HL-60 (cell line): ENCODE measurements around the gene PCDHA12.

Source experiments
- DNase-seq, 2 experiments: peaks; one replicate each; pipeline ENCODE4 v3.0.0-alpha.2; 2010 to 2020; ENCODE audit warnings: low read depth in 1 of 2, low spot score in 1 of 2
- H3K27ac ChIP-seq: fragments of 250-450 bp; sonication (Bioruptor Pico); replicated peaks from 2 replicates; pipeline ENCODE4 v1.5.1; 2020; ENCODE audit warnings: mild to moderate bottlenecking, moderate library complexity
- H3K27me3 ChIP-seq: fragments of 250-450 bp; sonication (Bioruptor Pico); 2 replicates; pipeline ENCODE4 v1.5.1; 2021; ENCODE audit warnings: mild to moderate bottlenecking, moderate library complexity; ENCODE audit not compliant: insufficient read depth, poor library complexity, severe bottlenecking
- H3K4me3 ChIP-seq: replicated peaks from 2 replicates; pipeline ENCODE4 v1.5.1; 2011; ENCODE audit warnings: mild to moderate bottlenecking, control low read depth, low read length; ENCODE audit not compliant: insufficient read depth
- CTCF ChIP-seq: IDR thresholded peaks from one replicate; pipeline ENCODE4 v1.5.1; 2011; ENCODE audit warnings: low read length, control low read depth, inconsistent platforms; ENCODE audit not compliant: insufficient read depth
- GABPA ChIP-seq: IDR thresholded peaks from 2 replicates; pipeline ENCODE4 v1.6.1; 2012; ENCODE audit warnings: low read depth
- POLR2AphosphoS5 ChIP-seq: IDR thresholded peaks from 2 replicates; pipeline ENCODE4 v1.6.1; 2012; ENCODE audit warnings: low read depth
- REST ChIP-seq: IDR thresholded peaks from 2 replicates; pipeline ENCODE4 v1.6.1; 2012; ENCODE audit warnings: low read depth; ENCODE audit not compliant: insufficient replicate concordance
- SPI1 ChIP-seq: IDR thresholded peaks from 2 replicates; pipeline ENCODE4 v1.6.1; 2012; ENCODE audit warnings: low read depth, mild to moderate bottlenecking, borderline replicate concordance

The PCDHA12 gene

GRCh38 chr5:140857987-140858240 lies 17.2 kb upstream of the PCDHA12 start:
- no peak overlapping the region for H3K4me3 ChIP-seq
- DNase-seq, result no peak
- TF ChIP-seq GABPA, result no peak
- TF ChIP-seq SPI1, result no peak
- no peak for TF ChIP-seq CTCF
- TF ChIP-seq POLR2AphosphoS5, result no peak
- no peak for TF ChIP-seq REST
- H3K27ac ChIP-seq, result no peak overlapping the region
- no peaks in the 10 kb centered on the region for H3K27me3 ChIP-seq

- H3K27me3 ChIP-seq, result no peaks in the 10 kb centered on the region
- no peak overlapping the region for H3K4me3 ChIP-seq
- no peak for DNase-seq
- TF ChIP-seq POLR2AphosphoS5 (no peak), GABPA (no peak), SPI1 (no peak), REST (no peak), CTCF (no peak)
- H3K27ac ChIP-seq, result no peak overlapping the region
Observed at GRCh38 chr5:140862441-140863295, 12.4 kb upstream of the PCDHA12 start.

GRCh38 chr5:140868721-140869554 lies 6.2 kb upstream of the PCDHA12 start, which contains the start of gene PCDHA11:
Gene PCDHA11, plus strand, starts transcription at chr5:140868957. Its CDS starts 147 bp downstream, at chr5:140869104.
- Histone ChIP-seq H3K27me3 (no peaks in the 10 kb centered on the region), H3K4me3 (no peak within 1 kb of the TSS), H3K27ac (no peak within 1 kb of the TSS)
- peak; percentile 0 for TF ChIP-seq CTCF
- TF ChIP-seq POLR2AphosphoS5, result no peak
- no peak for TF ChIP-seq REST
- peak in 1 of 2 experiments; percentile 20 for DNase-seq
